ENCODE data around the gene BTBD19.

DNA sequence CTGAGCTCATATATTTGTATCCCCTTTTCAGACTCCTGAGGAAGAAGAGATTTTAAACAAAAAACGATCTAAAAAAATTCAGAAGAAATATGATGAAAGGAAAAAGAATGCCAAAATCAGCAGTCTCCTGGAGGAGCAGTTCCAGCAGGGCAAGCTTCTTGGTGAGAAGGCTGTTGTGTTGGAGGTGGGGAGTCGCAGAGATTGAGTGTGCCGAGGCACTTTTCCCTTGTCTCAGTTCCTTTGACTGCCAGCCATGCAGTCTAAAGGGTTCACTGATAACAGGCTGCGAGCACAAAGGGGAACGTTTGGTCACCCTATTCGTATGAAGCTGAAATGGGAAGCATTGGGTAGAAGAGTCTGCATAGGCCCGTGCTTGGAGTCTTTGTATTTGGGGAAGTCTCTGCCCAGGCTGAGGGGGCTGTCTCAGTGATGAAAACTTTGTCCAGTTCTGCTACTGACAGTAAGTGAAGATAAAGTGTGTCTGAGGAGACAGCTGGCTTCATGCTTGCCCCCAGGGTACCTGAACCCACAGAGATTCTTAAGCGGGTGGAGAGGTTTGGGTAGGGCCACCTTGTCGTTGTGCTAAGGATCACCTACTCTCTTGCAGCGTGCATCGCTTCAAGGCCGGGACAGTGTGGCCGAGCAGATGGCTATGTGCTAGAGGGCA is 30.2 kb upstream of the BTBD19 start:
- 0 out of 2 replicates have a peak, but pooled peaks have one; percentile 20 for TF ChIP-seq POLR2AphosphoS5 (IDR thresholded peaks at IDR 0.05; ENCODE audit: low read depth, low read length)
- TF ChIP-seq, protein P1, sequence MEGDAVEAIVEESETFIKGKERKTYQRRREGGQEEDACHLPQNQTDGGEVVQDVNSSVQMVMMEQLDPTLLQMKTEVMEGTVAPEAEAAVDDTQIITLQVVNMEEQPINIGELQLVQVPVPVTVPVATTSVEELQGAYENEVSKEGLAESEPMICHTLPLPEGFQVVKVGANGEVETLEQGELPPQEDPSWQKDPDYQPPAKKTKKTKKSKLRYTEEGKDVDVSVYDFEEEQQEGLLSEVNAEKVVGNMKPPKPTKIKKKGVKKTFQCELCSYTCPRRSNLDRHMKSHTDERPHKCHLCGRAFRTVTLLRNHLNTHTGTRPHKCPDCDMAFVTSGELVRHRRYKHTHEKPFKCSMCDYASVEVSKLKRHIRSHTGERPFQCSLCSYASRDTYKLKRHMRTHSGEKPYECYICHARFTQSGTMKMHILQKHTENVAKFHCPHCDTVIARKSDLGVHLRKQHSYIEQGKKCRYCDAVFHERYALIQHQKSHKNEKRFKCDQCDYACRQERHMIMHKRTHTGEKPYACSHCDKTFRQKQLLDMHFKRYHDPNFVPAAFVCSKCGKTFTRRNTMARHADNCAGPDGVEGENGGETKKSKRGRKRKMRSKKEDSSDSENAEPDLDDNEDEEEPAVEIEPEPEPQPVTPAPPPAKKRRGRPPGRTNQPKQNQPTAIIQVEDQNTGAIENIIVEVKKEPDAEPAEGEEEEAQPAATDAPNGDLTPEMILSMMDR (IDR thresholded peaks at IDR 0.05; ENCODE audit: control extremely low read depth in 1 of 3, insufficient read depth in 1 of 3, low read depth in 1 of 3, low read length in 3 of 3): no peak
- TF ChIP-seq NANOG (IDR thresholded peaks at IDR 0.05; ENCODE audit: insufficient read depth, low read depth, low read length, poor library complexity, severe bottlenecking): no peak
- TF ChIP-seq, protein P2, sequence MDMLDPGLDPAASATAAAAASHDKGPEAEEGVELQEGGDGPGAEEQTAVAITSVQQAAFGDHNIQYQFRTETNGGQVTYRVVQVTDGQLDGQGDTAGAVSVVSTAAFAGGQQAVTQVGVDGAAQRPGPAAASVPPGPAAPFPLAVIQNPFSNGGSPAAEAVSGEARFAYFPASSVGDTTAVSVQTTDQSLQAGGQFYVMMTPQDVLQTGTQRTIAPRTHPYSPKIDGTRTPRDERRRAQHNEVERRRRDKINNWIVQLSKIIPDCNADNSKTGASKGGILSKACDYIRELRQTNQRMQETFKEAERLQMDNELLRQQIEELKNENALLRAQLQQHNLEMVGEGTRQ (IDR thresholded peaks at IDR 0.05; ENCODE audit: low read length): no peak
- no peak for TF ChIP-seq MAX (IDR thresholded peaks at IDR 0.05)
- TF ChIP-seq POLR2A (IDR thresholded peaks at IDR 0.05; ENCODE audit: control extremely low read depth in 1 of 2, low read depth in 2 of 2, low read length in 2 of 2): peak in 1 of 2 experiments; percentile 55; a peak in 1 of 3 replicates
- TF ChIP-seq ZNF274 (IDR thresholded peaks at IDR 0.05; ENCODE audit: borderline replicate concordance, extremely low read depth, low read length): no peak
- no peak for TF ChIP-seq RFX5 (IDR thresholded peaks at IDR 0.05; ENCODE audit: borderline replicate concordance, low read depth, low read length)
- no peak for TF ChIP-seq TCF12 (IDR thresholded peaks at IDR 0.05; ENCODE audit: low read depth, low read length)
- TF ChIP-seq GABPA (IDR thresholded peaks at IDR 0.05; ENCODE audit: borderline replicate concordance, insufficient read depth, low read length): no peak

Measured in H1 (cell line).